ENCODE results near the gene ATP4A.

GRCh38 chr19:35560271-35560670, 3.2 kb downstream of the ATP4A start:
- TF ChIP-seq, protein P1, sequence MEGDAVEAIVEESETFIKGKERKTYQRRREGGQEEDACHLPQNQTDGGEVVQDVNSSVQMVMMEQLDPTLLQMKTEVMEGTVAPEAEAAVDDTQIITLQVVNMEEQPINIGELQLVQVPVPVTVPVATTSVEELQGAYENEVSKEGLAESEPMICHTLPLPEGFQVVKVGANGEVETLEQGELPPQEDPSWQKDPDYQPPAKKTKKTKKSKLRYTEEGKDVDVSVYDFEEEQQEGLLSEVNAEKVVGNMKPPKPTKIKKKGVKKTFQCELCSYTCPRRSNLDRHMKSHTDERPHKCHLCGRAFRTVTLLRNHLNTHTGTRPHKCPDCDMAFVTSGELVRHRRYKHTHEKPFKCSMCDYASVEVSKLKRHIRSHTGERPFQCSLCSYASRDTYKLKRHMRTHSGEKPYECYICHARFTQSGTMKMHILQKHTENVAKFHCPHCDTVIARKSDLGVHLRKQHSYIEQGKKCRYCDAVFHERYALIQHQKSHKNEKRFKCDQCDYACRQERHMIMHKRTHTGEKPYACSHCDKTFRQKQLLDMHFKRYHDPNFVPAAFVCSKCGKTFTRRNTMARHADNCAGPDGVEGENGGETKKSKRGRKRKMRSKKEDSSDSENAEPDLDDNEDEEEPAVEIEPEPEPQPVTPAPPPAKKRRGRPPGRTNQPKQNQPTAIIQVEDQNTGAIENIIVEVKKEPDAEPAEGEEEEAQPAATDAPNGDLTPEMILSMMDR (IDR thresholded peaks at IDR 0.05) = no peak
- TF ChIP-seq POLR2A (IDR thresholded peaks at IDR 0.05) = no peak
